DOHH2 (cell line): ENCODE results near the gene PDGFD.

Experiments used
- CTCF ChIP-seq: fragments of 200-600 bp; sonication (generic); IDR thresholded peaks from one replicate; pipeline ENCODE4 v1.5.1; 2014; ENCODE audit warnings: antibody characterized with exemption, mild to moderate bottlenecking, low read depth, low read length; ENCODE audit not compliant: poor library complexity, severe bottlenecking
- EZH2phosphoT487 ChIP-seq: fragments of 200-600 bp; sonication (generic); IDR thresholded peaks from 2 replicates; pipeline ENCODE4 v1.6.1; 2017; ENCODE audit warnings: borderline replicate concordance, mild to moderate bottlenecking, antibody characterized with exemption, low read length, moderate library complexity, mixed read lengths

GRCh38 chr11:103935219-103935618 lies 228.7 kb downstream of the PDGFD start:
- TF ChIP-seq CTCF (no peak), EZH2phosphoT487 (no peak)
